Lung (tissue), 12 donors: ENCODE measurements around the gene WDR48. TPM values are rescaled to one million over a fixed set of nuclear protein-coding genes. Genes with fewer than 3 reads are reported as not detected.

Source experiments
- ATAC-seq: fragments of 200-7000 bp; cut with Tn5 transposase; one replicate; pipeline ENCODE4 v1.9.1; 2020; ENCODE audit warnings: moderate number of reproducible peaks; ENCODE audit not compliant: insufficient read depth, low FRiP score
- DNase-seq, 3 donors: peaks; one replicate each; pipeline ENCODE4 v3.0.0-alpha.2; 2013 to 2017
- H3K27ac ChIP-seq, 2 donors: one replicate each; pipeline ENCODE4 v1.5.1; 2013; ENCODE audit warnings: mild to moderate bottlenecking in 2 of 2, moderate library complexity in 2 of 2, control low read depth in 1 of 2, inconsistent platforms in 1 of 2, low read depth in 1 of 2, low read length in 1 of 2
- H3K27me3 ChIP-seq, 3 donors: one replicate each; pipeline ENCODE4 v1.5.1; 2013; ENCODE audit warnings: low read length in 2 of 3; ENCODE audit not compliant: control insufficient read depth in 3 of 3, insufficient read depth in 3 of 3
- H3K36me3 ChIP-seq, 4 donors: one replicate each; pipeline ENCODE4 v1.5.1; 2013; ENCODE audit warnings: low read length in 4 of 4, mild to moderate bottlenecking in 1 of 4, moderate library complexity in 1 of 4; ENCODE audit not compliant: control insufficient read depth in 4 of 4, insufficient read depth in 4 of 4
- H3K4me1 ChIP-seq, 5 donors: one replicate each; pipeline ENCODE4 v1.5.1; 2013; ENCODE audit warnings: low read length in 5 of 5, mild to moderate bottlenecking in 2 of 5, moderate library complexity in 1 of 5; ENCODE audit not compliant: control insufficient read depth in 5 of 5, insufficient read depth in 5 of 5
- H3K4me3 ChIP-seq: one replicate; pipeline ENCODE4 v1.5.1; 2013; ENCODE audit warnings: mild to moderate bottlenecking, control low read depth, moderate library complexity
- H3K9ac ChIP-seq, 2 donors: one replicate each; pipeline ENCODE4 v1.5.1; 2013; ENCODE audit warnings: low read length in 2 of 2, control low read depth in 1 of 2; ENCODE audit not compliant: insufficient read depth in 1 of 2
- H3K9me3 ChIP-seq, 4 donors: one replicate each; pipeline ENCODE4 v1.5.1; 2013; ENCODE audit warnings: low read length in 3 of 4, mild to moderate bottlenecking in 1 of 4, moderate library complexity in 1 of 4; ENCODE audit not compliant: control insufficient read depth in 4 of 4, insufficient read depth in 3 of 4
- CTCF ChIP-seq: IDR thresholded peaks from 2 replicates; pipeline ENCODE4 v1.5.1; 2012; ENCODE audit warnings: mild to moderate bottlenecking; ENCODE audit errors: control extremely low read depth, extremely low read depth
- WGBS, 2 donors: extraction: QIAGEN DNeasy Blood & Tissue Kit; methylation state at CpG; one replicate each; pipeline ENCODE4 v1.1.7; 2013; 5-methylcytosine and 5-hydroxymethylcytosine counted together
- polyA plus RNA-seq, 2 donors: library from polyadenylated mRNA; stranded (reverse); fragments of 200-250 nt; gene quantifications; one replicate each; pipeline ENCODE4 v1.2.1, GENCODE V29; 2013
- total RNA-seq, 2 donors: library from RNA; depleted of rRNA in 1 of 2; stranded (reverse); fragments of >200 nt in 1 of 2; gene quantifications; one replicate each; pipeline ENCODE4 v1.2.1, GENCODE V29; 2014 to 2021
- donor health status: control.
- donor health status: control.
- donor health status: Bipolar disorder and iron deficiency.
- donor health status: healthy.
- donor health status: DM: yes; HTN: yes; CAD: no.

The WDR48 gene
- total and polyA plus RNA-seq, 4 donors = 8.8 to 58.8 (median 18.8) TPM

- no peak for ATAC-seq
- no peak for DNase-seq
Measured at GRCh38 chr3:39029556-39029955, 22.3 kb upstream of the WDR48 start.

GRCh38 chr3:39038165-39038564 is 13.7 kb upstream of the WDR48 start:
- no peaks in the 10 kb centered on the region for H3K4me1 ChIP-seq
- no peak overlapping the region for H3K4me3 ChIP-seq
- TF ChIP-seq CTCF = no peak
- DNase-seq (no peak), ATAC-seq (no peak)
- no peaks in the 10 kb centered on the region for H3K27me3 ChIP-seq
- no peak overlapping the region for H3K27ac ChIP-seq
- H3K36me3 ChIP-seq = no peaks in the 10 kb centered on the region
- no peak overlapping the region for H3K9ac ChIP-seq
- no peaks in the 10 kb centered on the region for H3K9me3 ChIP-seq

More at GRCh38 chr3:39029556-39029955, 22.3 kb upstream of the WDR48 start:
- no peak for TF ChIP-seq CTCF
- H3K27ac ChIP-seq = no peak overlapping the region
- no peak overlapping the region for H3K9ac ChIP-seq
- 90 to 92% methylated on average over 1 of the region's 1 CpG for WGBS, 2 donors
- H3K27me3 ChIP-seq = no peaks in the 10 kb centered on the region
- H3K4me1 ChIP-seq = peaks cover 0 to 4% (median 0%) of the 10 kb centered on the region in 5 donors
- no peaks in the 10 kb centered on the region for H3K9me3 ChIP-seq
- no peak overlapping the region for H3K4me3 ChIP-seq
- no peaks in the 10 kb centered on the region for H3K36me3 ChIP-seq

- H3K4me3 ChIP-seq = no peak overlapping the region
- no peaks in the 10 kb centered on the region for H3K27me3 ChIP-seq
- H3K36me3 ChIP-seq = no peaks in the 10 kb centered on the region
- no peaks in the 10 kb centered on the region for H3K9me3 ChIP-seq
- no peak for DNase-seq
- ATAC-seq = no peak
- peaks cover 2 to 11% (median 7%) of the 10 kb centered on the region in 5 donors for H3K4me1 ChIP-seq
- no peak for TF ChIP-seq CTCF
- no peak overlapping the region for H3K9ac ChIP-seq
- no peak overlapping the region for H3K27ac ChIP-seq
Measured at GRCh38 chr3:39050029-39050428, 1.8 kb upstream of the WDR48 start.

GRCh38 chr3:39052583-39052982 is 767 bp downstream of the WDR48 start:
- Histone ChIP-seq H3K27me3 (no peaks in the 10 kb centered on the region), H3K4me3 (peak overlapping the region; percentile 82), H3K36me3 (no peaks in the 10 kb centered on the region), H3K4me1 (peaks cover 2 to 11% (median 7%) of the 10 kb centered on the region in 5 donors), H3K9ac (peak overlapping the region; percentile 46 to 59), H3K9me3 (no peaks in the 10 kb centered on the region), H3K27ac (no peak overlapping the region)
- WGBS, 2 donors = 1 to 3% methylated on average over 11 of the region's 11 CpGs
- no peak for DNase-seq
- TF ChIP-seq CTCF = no peak
- no peak for ATAC-seq
